ENCODE results near the gene BASP1. TPM values are rescaled to one million over a fixed set of nuclear protein-coding genes. Genes with fewer than 3 reads are reported as not detected.
A peak's percentile ranks its signal among the peaks of the same experiment; 100 is the strongest.

Gene BASP1
- total RNA-seq, 1 experiment from 2014 or later = 0.34 TPM

GRCh38 chr5:17203329-17204132, 13.9 kb upstream of the BASP1 start:
- Histone ChIP-seq H2AFZ (ENCODE audit: low read depth, low read length, poor library complexity, severe bottlenecking) (no peak overlapping the region), H3K36me3 (ENCODE audit: control insufficient read depth in 1 of 2, insufficient read depth in 2 of 2, low read length in 2 of 2) (no peaks in the 10 kb centered on the region), H3K27me3 (ENCODE audit: insufficient read depth, low read length) (peaks cover 9% of the 10 kb centered on the region; the same call in 1 of the 2 replicates), H3K27ac (ENCODE audit: low read depth, low read length) (no peak overlapping the region), H3K4me2 (ENCODE audit: low read length) (peak overlapping the region; percentile 24; the same call in 1 of the 2 replicates), H3K79me2 (ENCODE audit: insufficient read depth, low read length) (no peaks in the 10 kb centered on the region), H3K4me1 (ENCODE audit: control insufficient read depth in 1 of 2, insufficient read depth in 2 of 2, low read length in 2 of 2) (no peaks in the 10 kb centered on the region), H3K9me2 (ENCODE audit: insufficient read depth) (no peaks in the 10 kb centered on the region), H3K9me3 (ENCODE audit: control insufficient read depth in 1 of 2, insufficient read depth in 1 of 2, low read depth in 1 of 2, low read length in 2 of 2) (no peaks in the 10 kb centered on the region), H3K4me3 (replicated peaks in 1 of 2; ENCODE audit: low read depth in 1 of 2, low read length in 2 of 2) (no peak overlapping the region), H4K20me1 (ENCODE audit: insufficient read depth) (no peaks in the 10 kb centered on the region), H3K9ac (ENCODE audit: low read length) (no peak overlapping the region)
- CTCF ChIA-PET = interaction anchor here (0.7 to 2.5 kb wide), 11 partner anchors 10 to 1042 kb away, joined by 3 to 13 read pairs (median 5); no protein-coding TSS in a partner anchor
- DNase-seq (ENCODE audit: low read depth, low spot score) (peak; percentile 53), ATAC-seq (peak; percentile 93)
- POLR2A ChIA-PET = no interaction called here
- no TSS peak for BruUV-seq (replicated peaks)
- TF ChIP-seq ZNF274 (IDR thresholded peaks at IDR 0.05; ENCODE audit: low read depth, low read length) = no peak
- TF ChIP-seq, protein P1, sequence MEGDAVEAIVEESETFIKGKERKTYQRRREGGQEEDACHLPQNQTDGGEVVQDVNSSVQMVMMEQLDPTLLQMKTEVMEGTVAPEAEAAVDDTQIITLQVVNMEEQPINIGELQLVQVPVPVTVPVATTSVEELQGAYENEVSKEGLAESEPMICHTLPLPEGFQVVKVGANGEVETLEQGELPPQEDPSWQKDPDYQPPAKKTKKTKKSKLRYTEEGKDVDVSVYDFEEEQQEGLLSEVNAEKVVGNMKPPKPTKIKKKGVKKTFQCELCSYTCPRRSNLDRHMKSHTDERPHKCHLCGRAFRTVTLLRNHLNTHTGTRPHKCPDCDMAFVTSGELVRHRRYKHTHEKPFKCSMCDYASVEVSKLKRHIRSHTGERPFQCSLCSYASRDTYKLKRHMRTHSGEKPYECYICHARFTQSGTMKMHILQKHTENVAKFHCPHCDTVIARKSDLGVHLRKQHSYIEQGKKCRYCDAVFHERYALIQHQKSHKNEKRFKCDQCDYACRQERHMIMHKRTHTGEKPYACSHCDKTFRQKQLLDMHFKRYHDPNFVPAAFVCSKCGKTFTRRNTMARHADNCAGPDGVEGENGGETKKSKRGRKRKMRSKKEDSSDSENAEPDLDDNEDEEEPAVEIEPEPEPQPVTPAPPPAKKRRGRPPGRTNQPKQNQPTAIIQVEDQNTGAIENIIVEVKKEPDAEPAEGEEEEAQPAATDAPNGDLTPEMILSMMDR (IDR thresholded peaks at IDR 0.05 in 2 of 3, conservative IDR thresholded peaks at IDR 0.05 in 1 of 3; ENCODE audit: borderline replicate concordance in 1 of 3, insufficient read depth in 1 of 3, low read depth in 2 of 3, low read length in 2 of 3) = peak; percentile 25 to 71 (median 50); a peak in 5 of 6 replicates
- no peak for TF ChIP-seq EGR1 (IDR thresholded peaks at IDR 0.05; ENCODE audit: low read depth)
- TF ChIP-seq RAD21 (IDR thresholded peaks at IDR 0.05; ENCODE audit: low read depth) = peak; percentile 69
- no peak for TF ChIP-seq EZH2phosphoT487 (IDR thresholded peaks at IDR 0.05; ENCODE audit: borderline replicate concordance)
- no peak for TF ChIP-seq SIN3A (IDR thresholded peaks at IDR 0.05; ENCODE audit: low read depth)
- intact Hi-C loops (cut with micrococcal nuclease) = loop anchor here (1.0 to 5.0 kb wide), 3 partner anchors 513 to 715 kb away; no protein-coding TSS in a partner anchor
- RAD21 ChIA-PET (ENCODE audit: low non-redundant PET in 1 of 2, low total read pairs in 2 of 2, uncharacterized antibody in 2 of 2, unreplicated experiment in 2 of 2) = no interaction called here
